NCI-H2171 (cell line): Measurements from ENCODE around the gene SLC6A11.

Experiments
- DNase-seq: peaks from one replicate; lab custom pipeline; 2025; lab: John Stamatoyannopoulos, UW

SLC6A11 gene

DNA sequence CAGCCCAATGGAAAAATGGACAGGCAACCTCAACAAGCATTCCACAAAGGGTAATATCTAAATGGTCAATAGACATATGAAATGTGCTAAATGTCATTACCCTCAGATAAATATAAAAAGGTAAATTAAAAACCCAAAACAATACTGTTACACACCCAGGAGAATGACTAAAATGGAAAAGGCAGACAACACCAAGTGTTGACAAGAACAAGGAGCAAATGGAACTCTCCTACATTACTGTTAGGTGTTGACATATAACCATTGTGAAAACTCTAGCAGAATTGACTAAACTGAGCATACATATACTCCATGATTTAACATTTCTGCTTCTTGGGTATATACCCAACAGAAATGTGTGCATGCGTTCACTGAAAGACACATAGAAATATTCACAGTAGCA, 25.3 kb upstream of the SLC6A11 start:
- DNase-seq: no peak

DNA sequence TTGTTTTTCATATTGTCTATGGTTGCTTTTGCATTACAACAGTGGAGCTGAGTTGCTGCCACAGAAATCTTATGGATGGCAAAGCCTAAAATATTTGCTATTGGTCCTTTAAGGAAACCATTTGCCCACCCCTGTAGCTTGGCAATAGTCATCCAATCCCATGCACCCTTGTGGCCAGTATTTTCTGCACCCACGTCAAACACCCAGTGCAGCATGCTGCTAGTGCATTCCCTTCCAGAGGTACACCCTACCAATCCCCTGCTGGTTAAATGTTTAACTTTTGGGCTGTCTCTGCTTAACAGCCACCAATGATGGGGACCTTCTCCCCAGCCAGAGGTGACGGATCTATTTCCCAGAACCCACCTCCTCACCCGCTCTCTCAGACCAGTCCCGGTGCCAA, 23.8 kb upstream of the SLC6A11 start:
- DNase-seq: no peak

DNA sequence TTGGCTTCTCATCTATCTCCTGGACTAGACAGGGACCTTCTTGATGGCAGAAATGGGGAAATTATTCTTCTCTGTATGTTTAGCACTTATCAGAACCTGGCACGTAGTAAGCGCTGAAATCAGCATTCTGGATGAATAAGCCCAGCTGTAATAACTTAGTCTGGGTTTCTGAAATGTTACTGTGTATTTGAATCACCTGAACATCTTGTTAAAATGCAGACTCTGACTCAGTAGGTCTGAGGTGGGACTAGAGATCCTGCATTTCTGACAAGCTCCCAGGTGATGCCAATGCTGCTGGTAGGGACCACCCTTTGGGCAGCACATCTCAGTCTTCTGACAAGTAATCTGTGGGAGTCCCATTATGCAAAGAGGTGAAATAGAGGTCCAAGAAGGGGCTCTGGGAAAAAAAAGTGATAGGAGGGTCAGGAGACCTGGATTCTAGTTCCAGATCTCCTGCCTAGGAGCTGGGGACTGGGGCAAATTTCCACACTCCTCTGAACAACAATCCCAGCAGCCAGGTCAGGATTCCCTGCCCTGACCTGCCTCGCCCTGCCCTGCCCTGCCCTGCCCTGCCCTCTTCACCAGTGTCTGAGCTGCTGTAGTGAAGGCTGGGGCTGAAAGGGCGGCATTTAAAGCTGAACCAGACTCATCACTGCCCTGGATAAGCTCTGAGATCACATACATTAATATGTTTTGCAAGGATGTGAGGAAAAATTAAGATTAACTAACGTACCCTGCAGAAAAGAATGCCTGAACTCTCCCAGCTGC, 17.2 kb upstream of the SLC6A11 start:
- DNase-seq: no peak

DNA sequence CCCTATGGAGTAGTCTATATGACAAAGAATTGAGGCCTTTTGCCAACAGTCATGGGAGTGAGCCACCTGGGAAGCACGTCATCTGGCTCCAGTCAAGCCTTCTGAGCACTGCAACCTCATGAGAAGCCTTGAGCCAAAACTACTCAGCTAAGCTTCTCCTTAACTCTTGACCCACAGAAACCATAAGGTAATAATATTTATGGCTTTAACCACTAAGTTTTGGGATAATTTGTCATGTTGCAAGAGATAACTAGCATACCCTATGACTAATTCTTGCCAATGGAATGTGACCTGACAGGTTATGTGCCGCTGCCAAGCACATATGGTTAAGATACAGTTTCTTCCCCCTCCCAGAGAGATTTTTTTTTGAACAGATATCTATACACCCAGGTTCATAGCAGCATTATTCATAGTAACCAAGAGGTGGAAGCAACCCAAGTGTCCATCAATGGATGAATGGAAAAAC, 11.8 kb upstream of the SLC6A11 start:
- no peak for DNase-seq

DNA sequence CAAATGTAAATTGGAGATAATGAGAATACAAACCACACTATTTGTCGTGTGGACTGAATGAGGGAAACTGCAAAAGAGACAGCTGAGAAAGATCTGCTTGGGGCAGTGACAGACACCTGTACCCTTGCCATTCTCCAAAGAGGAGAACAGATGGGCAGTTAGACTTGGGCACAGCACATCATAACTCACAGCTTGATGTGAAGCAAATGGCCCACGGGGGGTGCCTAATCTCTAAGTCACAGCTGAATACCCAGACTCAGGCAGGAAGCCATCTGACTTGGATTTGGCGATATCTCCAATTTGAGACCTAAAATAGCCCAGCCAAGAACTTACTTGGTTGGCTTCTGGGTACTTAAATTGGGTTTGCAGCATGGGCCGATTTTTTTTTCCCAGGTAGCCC, 10.0 kb upstream of the SLC6A11 start:
- no peak for DNase-seq

DNA sequence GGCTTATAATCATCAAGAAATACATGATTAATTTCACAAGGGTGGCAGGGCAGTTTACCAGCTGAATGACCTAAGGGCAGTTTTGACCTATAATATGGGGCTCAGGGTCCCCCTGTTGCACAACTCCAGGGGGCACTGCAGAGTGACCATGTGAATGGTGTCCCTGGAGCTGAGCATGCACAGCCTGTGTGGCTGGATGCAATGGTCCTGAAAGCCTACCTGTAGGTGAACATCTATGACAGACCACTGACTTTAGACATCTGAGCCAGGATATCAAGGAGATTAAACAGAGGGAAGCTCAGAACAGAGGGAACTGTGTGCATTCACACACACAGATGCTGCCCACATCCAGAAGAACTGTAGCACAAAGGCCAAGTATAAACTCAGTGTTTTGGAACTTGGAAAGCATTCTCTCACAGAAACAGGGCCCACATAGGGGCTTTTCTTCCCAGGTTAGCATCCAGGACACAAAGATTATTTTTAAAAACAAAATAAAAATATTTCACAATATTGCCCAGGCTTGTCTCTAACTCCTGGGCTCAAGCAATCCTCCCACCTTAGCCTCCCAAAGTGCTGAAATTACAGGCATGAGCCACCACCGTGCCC, 7.8 kb upstream of the SLC6A11 start:
- DNase-seq: no peak

DNA sequence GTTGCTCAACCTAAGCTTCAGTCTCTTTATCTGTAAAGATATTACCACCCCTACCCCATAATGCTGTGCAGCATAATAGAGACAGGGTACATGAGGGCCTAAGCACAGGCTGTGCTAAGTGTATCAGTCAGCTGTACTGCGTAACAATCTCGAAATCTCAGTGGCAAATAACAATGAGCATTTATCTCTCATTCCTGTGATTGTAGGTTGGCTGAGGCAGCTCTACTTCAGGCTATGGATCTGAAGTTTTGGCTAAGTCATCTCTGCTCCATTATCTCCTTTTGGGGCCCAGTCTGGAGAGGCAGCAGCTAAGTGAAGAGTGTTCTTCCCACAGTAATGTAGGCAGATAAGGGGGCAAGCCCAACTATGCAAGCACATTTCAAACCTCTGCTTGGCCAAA, 7.1 kb upstream of the SLC6A11 start:
- no peak for DNase-seq

DNA sequence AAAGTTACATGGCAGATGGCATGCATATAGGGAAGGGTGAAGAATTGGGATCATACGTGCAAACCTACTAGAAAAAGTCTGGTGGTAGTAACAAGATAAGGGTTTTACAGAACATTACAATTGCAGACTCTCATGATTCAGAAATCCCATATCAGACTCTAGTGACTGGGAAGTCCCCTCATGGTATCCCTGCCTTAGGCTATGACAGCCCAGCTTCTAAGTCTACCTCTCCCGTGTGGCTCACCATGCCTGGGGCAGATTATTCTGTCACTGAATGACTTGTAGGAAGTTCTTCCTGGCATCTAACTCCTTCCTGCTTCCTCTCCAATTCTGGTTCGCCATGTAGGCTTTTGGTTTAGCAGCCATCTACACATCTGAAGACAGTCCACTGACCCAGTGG, 5.7 kb upstream of the SLC6A11 start:
- DNase-seq: no peak

DNA sequence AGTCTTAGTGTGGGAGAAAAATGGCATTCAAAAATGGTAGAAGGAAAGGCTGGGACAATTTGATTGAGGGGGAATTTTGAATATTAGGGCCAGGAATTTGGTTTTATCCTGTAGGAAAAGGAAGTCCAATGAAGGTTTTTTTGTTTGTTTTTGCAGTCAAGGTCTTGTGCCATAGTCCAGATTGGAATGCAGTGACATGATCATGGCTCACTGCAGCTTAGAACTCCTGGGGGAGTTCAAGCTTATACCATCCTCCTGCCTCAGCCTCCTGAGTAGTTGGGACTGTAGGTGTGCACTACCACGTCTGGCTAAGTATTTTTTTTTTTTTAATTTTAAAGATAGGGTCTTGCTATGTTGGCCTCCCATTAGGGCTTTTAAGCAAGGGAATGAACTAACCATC, 2.6 kb upstream of the SLC6A11 start:
- DNase-seq: no peak

DNA sequence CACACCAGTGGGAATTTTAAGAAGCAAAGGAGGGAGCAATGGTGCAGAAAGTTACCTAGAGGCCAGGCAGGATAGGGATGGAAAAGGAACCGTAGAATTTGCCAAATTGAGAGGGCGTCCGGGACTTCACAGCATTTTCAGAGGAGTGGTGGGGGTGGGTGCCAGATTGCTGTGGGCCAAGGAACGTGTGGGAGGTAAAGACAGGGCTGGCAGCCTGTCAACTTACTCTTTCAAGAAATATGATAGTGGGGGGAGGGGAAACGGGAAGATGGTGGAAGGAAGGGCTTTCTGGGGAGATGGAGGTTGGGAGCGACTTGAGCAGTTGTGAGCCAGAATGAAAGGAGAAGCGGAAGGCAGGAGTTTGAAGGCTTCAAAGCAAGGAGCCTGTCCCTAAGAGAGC, 1.4 kb upstream of the SLC6A11 start:
- no peak for DNase-seq

DNA sequence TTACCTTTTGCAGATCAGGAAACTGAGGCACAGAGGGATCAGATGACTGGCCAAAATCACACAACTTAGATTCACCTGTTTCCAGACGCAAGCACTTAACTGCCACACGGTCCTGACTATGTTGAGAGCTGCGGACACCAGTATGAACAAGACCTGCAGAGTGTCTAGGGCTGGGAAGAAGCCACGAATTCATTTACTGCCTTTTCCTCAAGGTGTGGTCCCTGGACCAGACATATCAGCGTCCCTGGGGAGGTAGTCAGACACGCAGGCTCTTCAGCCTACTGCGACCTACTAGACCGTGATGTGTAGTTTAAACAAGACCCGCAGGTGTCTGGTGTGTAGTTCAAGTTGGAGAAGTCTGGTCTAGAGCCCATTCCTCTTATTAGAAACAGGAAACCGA, 541 bp upstream of the SLC6A11 start:
- no peak for DNase-seq

DNA sequence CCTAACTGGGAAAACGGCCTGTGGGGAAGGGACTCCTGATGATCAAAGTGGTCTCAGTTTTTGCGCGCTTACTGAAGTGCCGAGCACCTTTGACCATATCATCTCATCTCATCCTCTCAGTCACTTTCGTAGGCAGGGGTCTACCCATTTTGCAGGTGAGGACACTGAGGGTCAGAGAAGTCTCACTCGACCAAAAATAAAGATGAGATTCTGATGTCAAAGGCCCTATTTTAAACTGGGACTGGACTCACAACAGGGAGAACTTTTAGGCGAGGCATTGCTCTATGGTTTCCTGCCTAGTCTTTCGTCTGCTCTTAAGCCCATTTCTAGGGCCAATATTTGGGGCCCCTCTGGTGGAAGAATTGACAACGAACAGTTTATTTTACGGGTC, 830 bp downstream of the SLC6A11 start:
- no peak for DNase-seq

DNA sequence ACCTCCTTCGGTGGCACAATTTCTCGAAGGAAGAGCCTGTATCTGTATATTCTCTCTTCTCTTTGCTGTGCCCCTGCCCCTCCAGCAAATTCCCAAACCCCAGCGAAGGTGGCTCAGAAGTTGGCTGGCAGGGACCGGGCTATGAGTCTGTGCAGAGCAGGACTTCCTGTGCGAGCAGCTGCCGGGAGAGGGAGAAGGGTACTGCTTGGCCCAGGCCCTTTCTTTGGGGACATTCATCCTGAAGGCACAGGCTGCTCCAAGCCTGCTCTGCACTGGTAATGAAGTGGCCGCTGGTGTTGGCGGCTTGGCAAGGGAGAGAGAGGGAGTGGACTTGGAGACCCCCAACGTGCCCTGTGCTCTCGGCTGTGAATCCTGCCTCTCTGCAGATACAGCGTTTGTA, 1.5 kb downstream of the SLC6A11 start:
- DNase-seq: no peak

DNA sequence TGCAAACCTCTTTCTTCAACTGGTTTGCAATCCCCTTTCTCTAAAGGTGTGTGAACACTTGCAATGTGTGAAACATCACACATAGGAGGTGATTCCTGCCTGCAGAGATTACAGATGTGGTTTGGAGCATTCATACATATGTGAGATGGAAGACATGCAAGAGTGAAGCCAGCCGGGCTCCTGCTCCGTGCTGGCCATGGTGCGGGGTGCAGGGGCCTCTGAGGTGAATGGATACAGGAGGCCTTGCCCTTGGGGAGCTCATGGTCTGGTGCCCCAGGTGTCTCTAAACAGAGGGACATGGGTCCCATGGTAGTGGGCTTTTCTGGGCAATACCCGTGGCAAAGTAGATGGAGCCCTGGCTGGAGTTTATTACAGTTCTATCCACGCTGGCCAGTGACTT, 6.0 kb downstream of the SLC6A11 start:
- no peak for DNase-seq

DNA sequence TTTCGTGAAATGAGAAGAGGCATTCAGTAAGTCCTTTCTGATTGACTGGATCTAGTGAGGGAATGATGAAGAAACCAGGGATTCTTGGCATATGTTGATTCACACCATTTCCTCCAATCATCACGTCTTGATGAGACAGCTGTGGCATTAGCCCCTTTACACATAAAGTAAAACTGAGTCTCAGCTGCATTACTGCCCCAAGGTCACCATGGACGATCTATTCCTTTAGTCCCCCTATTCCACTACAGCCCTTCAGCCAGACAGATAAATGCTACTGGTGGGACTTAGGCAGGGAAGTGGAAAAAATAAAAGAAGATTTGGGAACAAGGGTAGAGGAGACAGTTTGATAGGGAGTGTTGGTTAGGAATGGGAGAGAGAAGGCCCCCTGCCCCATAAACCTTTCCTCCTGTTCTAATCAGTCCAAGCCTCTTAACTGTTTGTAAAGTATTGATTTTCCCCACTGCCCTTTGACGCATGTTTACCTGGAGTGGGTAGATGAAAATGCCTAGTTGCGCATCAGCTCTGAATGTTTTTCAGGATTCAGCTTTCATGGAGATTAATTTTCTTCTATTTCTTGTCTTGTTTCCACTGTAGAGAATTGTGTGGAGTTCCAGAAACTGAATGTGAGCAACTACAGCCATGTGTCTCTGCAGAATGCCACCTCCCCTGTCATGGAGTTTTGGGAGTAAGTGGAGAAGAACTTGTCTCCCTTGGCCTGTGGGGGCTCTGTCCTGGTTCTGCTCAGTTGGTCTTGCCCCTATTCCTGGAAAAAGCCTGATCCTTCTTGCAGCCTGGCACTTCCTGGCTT, 6.9 kb downstream of the SLC6A11 start:
- DNase-seq: no peak

DNA sequence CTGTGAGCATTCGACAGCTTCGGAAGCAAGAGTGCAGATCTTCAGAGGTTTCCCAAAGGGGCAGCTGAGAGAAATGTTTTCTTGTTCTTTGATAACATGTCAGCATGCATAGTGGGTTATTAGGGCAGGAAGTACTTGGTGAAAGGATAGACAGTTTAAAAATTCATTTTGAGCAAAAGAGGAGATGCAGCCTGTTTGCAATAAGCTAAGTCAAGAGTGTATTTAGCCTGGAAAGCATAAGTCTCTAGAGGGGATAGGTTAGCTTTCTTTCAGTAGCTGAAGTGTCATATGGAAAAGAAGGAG, 7.4 kb downstream of the SLC6A11 start:
- no peak for DNase-seq

DNA sequence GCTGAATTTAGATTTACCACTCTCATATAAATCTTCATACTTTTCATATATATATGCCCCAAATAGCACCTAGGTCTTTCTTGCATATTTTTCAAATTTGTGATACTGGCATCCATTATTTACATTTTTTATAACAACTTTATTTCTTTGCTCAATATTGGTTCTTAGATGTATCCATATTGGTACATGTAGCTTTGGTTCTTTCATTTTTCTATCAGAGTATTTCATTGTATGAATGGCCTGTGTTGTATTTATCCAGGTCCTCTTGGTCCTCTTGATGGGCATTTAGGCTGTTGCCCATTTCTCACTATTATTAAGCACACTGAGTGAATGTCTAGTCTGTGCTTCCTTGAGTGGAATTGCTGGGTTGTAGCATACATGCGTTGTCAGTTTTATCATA, 8.4 kb downstream of the SLC6A11 start:
- no peak for DNase-seq

DNA sequence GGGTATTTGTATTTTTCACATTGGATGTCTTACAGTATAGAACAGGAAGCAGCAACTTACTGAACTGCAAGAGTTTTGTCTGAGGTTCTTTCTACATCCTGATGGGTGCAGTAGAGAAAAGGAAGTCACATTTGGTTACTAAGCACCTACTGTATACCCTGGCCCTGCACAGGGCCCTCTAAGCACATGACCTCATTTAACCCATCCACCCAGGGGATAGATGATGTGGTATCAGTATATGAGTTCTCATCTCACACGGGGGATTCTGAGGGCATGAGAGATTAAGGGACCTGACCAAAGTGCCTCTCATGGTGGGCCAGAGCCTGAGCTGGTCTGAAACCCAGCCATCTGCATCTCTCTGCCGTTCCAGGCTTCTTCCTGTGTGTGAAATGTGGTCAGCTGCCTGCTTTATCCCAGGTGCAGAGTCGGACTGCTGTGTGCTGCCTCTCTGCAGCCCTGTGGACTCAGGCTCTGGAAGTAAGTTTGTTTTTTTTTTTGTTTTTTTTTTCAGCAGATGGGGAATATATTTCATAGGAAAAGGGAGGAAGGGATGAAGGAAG, 17.9 kb downstream of the SLC6A11 start:
- DNase-seq: no peak

DNA sequence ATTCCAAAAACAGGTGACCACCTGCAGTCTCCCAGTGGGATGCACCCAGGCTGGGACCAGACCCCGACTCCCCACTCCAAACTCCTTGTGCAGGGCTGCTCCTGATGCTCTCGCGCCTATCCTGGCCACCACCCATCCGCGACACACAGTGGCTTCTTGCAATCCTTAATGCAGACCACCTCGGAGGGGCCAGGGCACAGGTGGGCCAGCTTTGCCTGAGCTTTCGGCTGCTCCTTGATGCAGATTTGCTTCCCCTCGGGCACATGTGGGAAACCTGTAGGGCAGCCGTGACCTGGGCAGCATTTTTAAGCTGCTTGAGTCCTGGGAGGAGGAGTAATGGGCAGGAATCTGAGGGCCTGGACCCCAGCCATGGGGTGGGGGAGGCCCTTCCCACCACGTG, 18.9 kb downstream of the SLC6A11 start:
- no peak for DNase-seq

DNA sequence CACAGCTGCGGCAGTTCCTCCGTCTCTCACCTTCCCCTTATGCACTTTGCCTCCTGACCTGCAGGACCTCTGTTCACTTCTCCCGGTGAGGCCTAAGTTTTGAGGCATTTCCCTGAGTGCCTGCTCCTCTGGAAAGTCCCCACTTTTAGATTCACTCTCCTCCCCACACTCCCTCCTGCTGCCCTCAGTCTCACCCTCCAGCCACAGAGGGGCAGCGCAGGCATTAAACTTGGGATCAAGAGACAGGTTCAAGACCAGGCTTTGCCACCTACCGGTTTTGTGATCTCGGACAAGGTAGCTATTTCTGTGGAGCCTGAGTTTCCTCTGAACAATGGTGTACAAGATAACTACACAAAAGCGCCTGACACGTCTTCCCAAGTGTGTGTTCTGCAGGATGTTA, 19.4 kb downstream of the SLC6A11 start:
- no peak for DNase-seq

DNA sequence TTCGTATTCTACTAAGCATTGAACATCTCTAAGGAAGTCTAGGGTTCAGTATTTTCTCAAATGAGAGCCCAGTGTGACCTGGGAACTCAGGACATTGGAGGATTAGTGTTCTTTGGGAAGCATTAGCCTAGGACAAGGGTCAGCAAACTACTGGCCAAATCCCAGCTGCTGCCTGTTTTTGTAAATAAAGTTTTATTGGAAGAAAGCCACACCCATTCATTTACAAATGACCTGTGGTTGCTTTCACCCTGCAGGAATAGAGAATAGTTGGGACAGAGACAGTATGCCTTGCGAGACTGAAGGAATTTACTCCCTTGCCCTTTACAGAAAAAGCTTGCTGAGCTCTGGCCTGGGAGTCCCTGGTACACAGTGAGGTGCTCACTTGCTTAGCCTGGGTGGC, 20.6 kb downstream of the SLC6A11 start:
- DNase-seq: no peak

DNA sequence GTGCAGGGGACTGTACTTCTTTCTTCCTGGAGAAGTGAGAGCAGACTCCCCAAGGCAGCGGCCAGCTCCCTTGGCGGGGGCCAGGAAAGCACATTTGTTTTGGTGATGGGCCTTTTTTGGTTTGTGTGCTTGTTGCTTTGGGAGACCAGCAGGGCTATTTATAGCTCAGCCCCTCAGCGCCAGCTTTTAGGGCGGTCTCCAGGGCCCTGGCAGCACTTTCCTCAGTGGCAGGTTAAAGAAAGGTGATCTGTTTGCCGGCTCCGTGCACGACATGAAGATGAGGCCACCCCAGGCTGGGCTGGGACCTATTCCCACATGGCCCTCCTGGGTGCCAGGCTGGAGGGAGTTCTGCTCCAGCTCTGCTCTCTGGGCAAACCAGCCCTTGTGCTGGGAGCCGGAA, 21.8 kb downstream of the SLC6A11 start:
- DNase-seq: no peak

DNA sequence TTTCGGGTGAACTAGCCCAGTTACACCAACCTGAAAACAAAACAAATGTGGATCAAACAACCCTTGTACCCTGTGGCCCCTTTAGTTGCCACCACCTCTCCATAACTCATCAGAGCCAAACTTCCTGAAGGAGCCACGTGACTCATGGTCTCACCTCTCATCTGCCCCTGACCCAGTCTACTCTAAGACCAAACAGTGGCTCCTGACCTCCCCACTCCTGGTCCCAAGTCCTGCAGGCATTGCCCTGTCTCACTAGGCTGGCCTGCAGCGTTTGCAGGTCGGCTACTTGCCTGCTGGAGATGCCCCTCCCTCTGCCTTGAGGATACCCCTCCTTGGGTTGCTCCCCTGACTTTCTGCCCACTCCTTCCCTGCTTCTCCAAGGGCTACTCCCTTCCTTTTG, 23.1 kb downstream of the SLC6A11 start:
- no peak for DNase-seq
